HCEC 1CT (cell line): ENCODE data around the gene WDR59.
"Not testable (repeated sequence)": the region's sequence is repeated elsewhere in the genome, so short reads cannot be mapped to it uniquely, and the experiment has no call there.

Source experiments
- DNase-seq: peaks from one replicate; pipeline ENCODE4 v3.0.0-alpha.2; 2017

The WDR59 gene

GRCh38 chr16:74984529-74985296 lies at the start of gene WDR59:
WDR59 (minus strand) TSS chr16:74985123; CDS start chr16:74985017, 106 bp downstream.
- peak; percentile 99 for DNase-seq

GRCh38 chr16:75032655-75033054 lies 47.7 kb upstream of the WDR59 start:
- no peak for DNase-seq

GRCh38 chr16:75029854-75030253 lies 44.9 kb upstream of the WDR59 start:
- DNase-seq: peak; percentile 75

GRCh38 chr16:75028544-75029135 lies 43.7 kb upstream of the WDR59 start:
- DNase-seq: no peak

GRCh38 chr16:75027520-75028300 lies 42.8 kb upstream of the WDR59 start:
- DNase-seq: no peak

GRCh38 chr16:75026892-75027391 lies 42.0 kb upstream of the WDR59 start:
- DNase-seq: no peak

GRCh38 chr16:75026239-75026891 lies 41.4 kb upstream of the WDR59 start:
- DNase-seq: peak; percentile 96

GRCh38 chr16:75025761-75026160 lies 40.8 kb upstream of the WDR59 start:
- peak; percentile 37 for DNase-seq

- DNase-seq: no peak
These were observed 39.7 kb upstream of the WDR59 start for GRCh38 chr16:75024594-75024993.

GRCh38 chr16:75024182-75024581 lies 39.3 kb upstream of the WDR59 start:
- DNase-seq: no peak

GRCh38 chr16:75023009-75023408 lies 38.1 kb upstream of the WDR59 start:
- peak; percentile 63 for DNase-seq

GRCh38 chr16:75022567-75022966 lies 37.6 kb upstream of the WDR59 start:
- DNase-seq: no peak

GRCh38 chr16:75021410-75021809 lies 36.5 kb upstream of the WDR59 start:
- no peak for DNase-seq

- DNase-seq: no peak
These were observed 34.7 kb upstream of the WDR59 start for GRCh38 chr16:75019586-75019985.

- DNase-seq: peak; percentile 45
These were observed 34.1 kb upstream of the WDR59 start for GRCh38 chr16:75019007-75019406.

GRCh38 chr16:75017670-75018525 lies 33.0 kb upstream of the WDR59 start:
- no peak for DNase-seq

- DNase-seq: not testable (repeated sequence)
These were observed 31.6 kb upstream of the WDR59 start for GRCh38 chr16:75016451-75017081.

- DNase-seq: no peak
These were observed 29.4 kb upstream of the WDR59 start for GRCh38 chr16:75014318-75014717.

GRCh38 chr16:75013123-75013522 lies 28.2 kb upstream of the WDR59 start:
- DNase-seq: not testable (repeated sequence)

- peak; percentile 22 for DNase-seq
These were observed 27.6 kb upstream of the WDR59 start for GRCh38 chr16:75012380-75013081.
